ENCODE results near the gene NFE2.
A peak's percentile ranks its signal among the peaks of the same experiment; 100 is the strongest.
"Not testable (repeated sequence)": the region's sequence is repeated elsewhere in the genome, so short reads cannot be mapped to it uniquely, and the experiment has no call there.

Gene NFE2

DNA sequence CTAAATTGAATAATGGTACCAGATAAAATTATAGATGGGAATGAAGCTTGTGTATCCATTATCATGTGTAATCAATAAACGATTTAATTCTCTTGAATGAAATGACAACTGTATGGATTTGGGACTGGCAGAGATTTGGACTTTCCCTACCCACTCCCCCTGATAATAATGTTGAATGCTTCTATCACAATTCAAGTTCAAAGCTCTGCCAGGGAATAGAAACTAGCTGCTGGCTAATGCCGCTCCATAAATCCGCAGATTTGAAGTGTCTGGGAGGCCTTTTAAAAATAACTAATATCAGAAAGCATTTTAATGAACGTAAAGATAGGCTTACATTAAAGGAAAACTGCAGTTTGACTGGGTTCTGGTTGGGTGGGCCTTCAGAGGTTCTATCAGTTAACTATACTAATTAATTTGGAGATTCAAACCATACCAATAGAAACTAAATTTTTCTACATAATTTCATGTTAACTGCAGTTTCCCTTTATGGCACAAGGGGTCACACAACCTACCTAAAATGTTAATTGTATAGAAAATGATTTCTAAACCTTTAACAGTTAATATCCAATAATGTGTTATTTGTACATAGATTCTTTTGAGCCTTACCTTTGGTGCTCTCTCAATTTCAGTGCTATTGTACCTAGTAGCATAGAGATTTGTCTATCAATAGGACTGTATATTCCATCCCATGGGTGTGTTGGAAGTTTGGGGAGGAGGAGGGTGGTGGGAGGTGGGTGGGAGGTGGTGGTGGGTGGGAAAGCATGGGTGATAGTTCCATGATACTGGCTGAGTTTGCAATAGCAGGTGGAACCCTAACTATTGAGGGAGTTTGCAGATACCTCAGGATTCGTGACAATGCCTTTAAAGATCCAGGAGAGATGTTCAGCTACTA is 15.4 kb downstream of the NFE2 start:
- peak in 1 of 10 donors; percentile 2 for DNase-seq
- intact Hi-C loops (cut with DNase I), result no loop called here

DNA sequence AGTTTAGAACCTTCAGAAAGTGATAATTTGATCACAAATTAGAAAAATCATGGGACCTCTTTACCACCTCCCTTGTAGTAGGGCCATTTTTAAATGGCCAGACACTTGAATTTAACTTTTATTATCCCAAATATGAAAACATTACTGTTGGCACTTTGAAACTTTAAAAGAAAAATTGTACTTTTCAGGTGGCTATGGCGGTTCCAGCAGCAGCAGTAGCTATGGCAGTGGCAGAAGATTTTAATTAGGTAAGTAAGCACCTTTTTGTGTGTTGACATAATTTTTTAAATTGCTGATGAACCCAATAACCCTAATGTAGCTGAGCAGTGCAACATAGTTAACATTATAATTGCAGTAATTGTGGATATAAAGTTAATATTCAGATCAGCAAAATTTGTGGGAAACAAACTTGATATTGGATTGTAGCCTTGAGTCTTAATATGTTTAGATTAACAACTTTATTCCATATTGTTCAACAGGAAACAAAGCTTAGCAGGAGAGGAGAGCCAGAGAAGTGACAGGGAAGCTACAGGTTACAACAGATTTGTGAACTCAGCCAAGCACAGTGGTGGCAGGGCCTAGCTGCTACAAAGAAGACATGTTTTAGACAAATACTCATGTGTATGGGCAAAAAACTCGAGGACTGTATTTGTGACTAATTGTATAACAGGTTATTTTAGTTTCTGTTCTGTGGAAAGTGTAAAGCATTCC is 16.6 kb downstream of the NFE2 start:
- not testable (repeated sequence) for DNase-seq

DNA sequence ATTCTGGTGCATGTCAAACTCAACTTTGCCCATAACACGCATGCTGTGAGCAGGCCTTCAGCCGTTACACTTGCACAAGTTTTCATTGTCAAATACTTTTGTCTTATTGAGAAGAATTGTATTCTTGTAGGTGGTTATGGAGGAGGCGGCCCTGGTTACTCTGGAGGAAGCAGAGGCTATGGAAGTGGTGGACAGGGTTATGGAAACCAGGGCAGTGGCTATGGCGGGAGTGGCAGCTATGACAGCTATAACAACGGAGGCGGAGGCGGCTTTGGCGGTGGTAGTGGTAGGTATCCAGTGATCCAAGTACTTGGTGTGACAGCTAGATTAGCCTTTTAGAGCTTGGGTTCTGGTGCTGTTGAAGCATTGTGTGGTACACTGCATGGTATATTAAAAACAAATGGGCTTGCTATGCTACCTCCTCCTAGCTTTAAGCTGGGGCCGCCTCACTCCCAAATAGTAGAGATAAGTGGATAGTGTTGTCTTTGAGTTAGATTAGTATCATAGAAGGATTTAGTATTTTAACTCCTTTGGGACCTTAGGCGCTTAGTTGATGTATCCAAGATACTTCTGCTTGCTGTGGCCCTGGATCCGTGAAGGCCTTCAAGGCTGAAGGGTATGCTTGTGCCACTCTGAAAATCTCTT is 17.7 kb downstream of the NFE2 start:
- intact Hi-C loops (cut with DNase I), result no loop called here
- DNase-seq, result peak in 1 of 10 donors; percentile 49

More for the DNA sequence above, 16.6 kb downstream of the NFE2 start:
- intact Hi-C loops (cut with DNase I), result not testable (repeated sequence)

DNA sequence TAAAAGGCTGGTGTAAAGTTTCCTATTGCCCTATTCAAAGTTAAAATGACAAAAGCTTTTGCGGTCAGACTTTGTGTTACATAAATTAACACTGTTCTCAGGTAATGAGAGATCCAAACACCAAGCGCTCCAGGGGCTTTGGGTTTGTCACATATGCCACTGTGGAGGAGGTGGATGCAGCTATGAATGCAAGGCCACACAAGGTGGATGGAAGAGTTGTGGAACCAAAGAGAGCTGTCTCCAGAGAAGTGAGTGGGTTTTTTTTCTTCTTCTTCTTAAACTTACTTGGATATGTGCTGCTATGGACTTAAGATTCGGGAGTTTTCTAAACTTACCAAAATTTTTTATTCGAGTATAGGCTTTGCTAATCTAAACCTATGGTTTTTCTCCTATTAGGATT is 19.1 kb downstream of the NFE2 start:
- DNase-seq; intact Hi-C loops (cut with DNase I): not testable (repeated sequence)

DNA sequence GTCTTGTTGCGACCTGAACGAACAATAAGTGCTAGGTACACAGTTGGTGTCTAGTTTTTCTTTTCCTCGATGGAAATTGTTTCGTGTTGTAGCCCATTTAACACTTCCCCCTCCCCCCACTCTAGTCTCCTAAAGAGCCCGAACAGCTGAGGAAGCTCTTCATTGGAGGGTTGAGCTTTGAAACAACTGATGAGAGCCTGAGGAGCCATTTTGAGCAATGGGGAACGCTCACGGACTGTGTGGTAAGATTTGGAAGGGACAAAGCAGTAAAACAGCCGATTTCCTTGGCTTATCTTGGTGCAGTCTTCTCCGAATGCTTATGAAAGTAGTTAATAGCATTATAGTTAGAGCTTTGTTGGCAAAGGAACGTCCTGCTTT is 19.6 kb downstream of the NFE2 start:
- DNase-seq; intact Hi-C loops (cut with DNase I): not testable (repeated sequence)

DNA sequence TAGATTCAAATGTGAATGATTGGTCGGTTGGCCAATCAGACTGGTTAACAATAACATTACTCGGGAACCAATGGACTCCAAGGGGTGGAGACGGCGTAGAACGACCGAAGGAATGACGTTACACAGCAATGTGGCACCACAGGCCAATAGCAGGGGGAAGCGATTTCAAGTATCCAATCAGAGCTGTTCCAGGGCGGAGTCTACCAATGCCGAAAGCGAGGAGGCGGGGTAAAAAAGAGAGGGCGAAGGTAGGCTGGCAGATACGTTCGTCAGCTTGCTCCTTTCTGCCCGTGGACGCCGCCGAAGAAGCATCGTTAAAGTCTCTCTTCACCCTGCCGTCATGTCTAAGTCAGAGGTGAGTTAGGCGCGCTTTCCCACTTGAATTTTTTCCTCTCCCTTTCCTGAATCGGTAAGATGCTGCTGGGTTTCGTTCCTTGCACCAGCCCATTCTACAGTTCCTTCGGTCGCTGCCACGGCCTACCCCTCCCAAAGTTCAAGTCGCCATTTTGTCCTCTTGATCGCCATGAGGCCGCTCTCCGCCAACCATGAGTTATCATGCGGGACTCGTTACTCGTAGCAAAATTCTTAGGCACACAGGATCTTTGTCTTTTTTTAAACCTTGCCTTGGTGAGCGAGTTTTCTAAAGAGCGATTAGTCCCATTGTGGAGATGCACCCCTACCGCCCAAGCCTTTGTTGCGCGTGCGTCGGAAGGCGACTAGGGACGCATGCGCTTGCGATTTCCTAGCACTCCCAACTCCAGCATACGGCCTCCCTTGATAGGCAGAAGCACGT is 20.2 kb downstream of the NFE2 start, which contains the start of gene HNRNPA1:
HNRNPA1 (plus strand) TSS at position 259 of the 793 bp plus-strand sequence; CDS start at position 341, 82 bp downstream.
- DNase-seq, result peak; percentile 92 to 99 (median 96)
- intact Hi-C loops (cut with DNase I), result no loop called here

DNA sequence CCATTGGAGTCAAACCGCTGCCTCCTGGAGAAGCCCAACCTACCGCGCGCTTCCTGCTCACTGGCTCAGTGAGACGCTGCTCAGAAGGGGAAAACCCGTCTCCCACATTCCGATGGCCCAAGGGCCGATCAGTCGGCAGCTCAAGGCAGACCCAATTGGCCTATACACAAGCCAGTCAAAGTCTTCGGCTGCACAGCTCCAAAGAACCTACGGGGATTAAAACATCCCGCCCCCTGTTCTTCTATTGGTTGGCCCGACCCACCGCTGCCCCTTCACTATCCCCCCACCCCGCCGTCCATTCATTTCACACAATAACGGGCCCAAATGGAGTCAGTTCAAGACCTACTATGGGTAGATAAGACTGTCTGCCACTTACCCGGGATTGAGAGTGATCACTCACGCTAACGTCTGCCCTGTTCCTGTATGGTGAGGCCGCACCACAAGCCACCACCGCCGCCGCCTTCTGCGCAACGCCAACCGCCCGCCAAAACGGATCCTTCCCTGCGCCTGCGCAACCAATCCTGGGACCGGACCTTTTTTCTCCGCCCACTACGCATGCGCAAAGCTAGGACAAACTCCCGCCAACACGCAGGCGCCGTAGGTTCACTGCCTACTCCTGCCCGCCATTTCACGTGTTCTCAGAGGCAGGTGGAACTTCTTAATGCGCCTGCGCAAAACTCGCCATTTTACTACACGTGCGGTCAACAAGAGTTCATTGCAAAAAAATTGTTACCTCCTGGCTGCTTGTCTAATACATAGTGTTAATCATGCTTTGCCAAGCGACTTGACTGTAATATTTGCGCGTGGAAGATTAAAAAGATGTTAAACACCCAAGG is 21.0 kb downstream of the NFE2 start, which contains the start of gene CBX5:
CBX5 (minus strand) TSS at position 491 of the 836 bp plus-strand sequence. CDS start 22,472 bp downstream, outside the sequence.
- intact Hi-C loops (cut with DNase I), result no loop called here
- DNase-seq, result peak; percentile 95 to 100 (median 97)

DNA sequence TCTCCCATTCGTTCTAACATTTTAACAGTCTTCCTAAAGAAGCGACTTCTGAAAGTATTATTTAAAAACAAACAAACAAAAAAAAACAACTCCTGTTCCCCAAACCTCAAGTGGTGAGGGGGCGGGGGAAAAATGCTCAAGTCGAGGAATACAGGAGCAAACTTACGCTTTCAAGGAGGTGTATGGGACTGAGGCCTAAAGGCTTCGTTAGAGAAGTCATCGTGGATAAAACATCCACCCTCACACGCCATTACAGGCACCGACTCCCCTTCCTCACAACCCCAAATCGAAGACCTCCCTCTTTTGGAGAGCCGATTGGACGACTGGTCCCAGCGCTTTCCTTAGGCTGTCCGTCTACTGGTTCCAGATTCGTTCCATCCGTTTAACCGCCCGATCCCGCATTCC is 21.6 kb downstream of the NFE2 start:
- no peak for DNase-seq
- intact Hi-C loops (cut with DNase I), result no loop called here

DNA sequence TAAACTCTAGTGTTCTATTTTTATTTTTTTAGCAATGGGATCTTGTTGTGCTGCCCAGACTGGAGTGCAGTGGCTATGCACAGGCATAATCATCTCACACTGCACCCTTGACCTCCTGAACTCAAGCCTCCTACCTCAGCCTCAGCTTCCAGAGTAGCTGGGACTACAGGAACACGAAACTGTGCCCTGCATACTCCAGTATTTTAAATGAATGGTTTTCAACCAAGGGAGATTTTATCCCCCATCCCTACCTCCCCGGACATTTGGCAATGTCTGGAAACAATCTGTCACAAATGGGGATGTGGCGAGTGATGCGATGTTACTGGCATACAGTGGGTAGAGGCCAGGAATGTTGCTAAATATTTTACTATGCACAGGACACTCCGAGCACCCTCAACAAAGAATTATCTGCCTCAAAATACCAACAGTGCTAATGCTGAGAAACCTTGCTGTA is 23.0 kb downstream of the NFE2 start:
- intact Hi-C loops (cut with DNase I), result no loop called here
- no peak for DNase-seq

DNA sequence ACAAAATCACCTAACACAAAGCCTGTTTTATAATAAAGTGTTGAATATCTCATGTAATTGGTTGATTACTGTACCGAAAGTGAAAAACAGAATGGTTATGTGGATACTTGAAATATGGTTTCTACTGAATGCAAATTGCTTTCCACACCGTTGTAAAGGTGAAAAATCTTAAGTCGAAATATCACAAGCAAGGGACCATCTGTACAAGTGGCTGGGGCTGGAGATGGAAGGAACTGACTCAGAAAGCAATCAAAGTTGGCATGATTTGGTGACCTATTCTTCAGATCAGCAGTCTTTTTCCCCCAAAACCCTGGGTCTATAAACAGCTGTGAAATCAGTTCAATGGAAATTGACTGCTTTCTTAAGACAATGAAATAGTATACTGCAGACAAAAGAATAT is 24.4 kb downstream of the NFE2 start:
- intact Hi-C loops (cut with DNase I), result no loop called here
- DNase-seq, result no peak

DNA sequence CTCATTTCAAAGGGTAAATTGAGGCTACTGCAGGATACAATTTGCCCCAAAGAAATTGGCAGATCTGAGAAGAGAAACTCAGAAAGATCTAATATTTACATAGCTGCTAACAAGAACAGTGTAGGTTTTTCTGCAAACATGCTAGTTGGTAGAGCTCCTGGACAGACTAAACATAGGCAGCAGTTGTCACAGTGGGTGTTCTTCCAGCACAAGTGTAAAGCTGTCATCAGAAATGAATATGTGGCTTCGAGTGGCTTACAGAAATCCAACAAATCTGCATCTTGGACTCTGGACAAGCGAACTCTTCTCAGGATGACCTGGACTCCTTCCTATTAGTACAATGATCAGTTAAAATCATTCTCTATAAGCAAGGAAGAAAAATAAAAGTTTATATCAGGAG is 26.8 kb downstream of the NFE2 start:
- intact Hi-C loops (cut with DNase I), result no loop called here
- peak in 1 of 10 donors; percentile 7 for DNase-seq

DNA sequence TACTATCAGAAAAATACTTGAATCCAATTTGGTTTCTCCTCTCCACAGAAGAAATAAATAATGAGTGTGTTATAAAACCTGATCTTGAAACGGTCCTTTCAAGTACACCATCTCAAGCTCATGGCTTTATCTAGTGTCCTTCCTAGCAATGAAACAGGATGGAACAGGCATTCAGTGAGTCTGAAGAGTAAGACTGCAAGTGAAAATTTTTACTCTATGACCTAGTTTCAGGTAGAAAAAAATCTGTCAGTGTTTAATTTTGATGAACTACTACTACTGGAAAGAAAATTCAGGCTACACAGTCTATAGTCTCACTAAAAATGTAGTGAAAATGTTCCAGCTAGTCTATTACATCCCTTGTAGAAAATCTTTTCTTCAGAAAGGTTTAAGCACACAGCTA is 28.6 kb downstream of the NFE2 start:
- intact Hi-C loops (cut with DNase I), result no loop called here
- DNase-seq, result no peak

DNA sequence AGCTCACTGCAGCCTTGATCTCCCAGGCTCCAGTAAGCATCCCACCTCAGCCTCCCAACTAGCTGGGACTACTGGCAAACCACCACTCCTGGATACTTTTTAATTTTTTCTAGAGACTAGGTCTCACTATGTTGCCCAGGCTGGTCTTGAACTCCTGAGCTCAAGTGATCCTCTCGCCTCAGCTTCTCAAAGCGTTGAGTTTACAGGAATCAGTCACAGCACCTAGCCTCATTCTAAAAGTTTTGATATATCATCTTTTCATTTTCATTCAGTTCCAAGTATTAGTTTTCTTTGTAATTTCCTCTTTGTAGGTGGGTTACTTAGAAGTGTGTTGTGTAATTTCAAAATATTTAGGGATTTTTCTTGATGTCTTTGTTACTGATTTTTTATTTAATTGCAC is 30.5 kb downstream of the NFE2 start:
- no peak for DNase-seq
- intact Hi-C loops (cut with DNase I), result no loop called here

DNA sequence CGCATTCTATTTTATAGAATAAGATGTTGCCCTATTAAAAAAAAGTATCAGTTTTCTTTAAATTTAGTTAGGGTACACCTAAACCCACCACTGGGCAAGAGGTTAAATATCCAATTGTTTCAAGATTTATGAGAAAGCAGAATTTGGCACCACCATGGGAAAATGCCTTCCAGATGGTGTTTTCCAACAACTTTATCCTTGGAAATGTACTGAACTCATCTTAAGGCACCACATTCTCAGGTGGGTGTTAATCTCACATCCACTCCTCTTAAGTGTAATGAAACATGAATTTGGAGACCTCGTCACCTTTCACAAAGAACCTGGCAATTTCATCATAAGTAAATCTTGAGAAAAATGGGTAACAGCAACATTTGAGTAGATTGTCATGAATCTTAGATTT is 34.0 kb downstream of the NFE2 start:
- no peak for DNase-seq
- intact Hi-C loops (cut with DNase I), result no loop called here

DNA sequence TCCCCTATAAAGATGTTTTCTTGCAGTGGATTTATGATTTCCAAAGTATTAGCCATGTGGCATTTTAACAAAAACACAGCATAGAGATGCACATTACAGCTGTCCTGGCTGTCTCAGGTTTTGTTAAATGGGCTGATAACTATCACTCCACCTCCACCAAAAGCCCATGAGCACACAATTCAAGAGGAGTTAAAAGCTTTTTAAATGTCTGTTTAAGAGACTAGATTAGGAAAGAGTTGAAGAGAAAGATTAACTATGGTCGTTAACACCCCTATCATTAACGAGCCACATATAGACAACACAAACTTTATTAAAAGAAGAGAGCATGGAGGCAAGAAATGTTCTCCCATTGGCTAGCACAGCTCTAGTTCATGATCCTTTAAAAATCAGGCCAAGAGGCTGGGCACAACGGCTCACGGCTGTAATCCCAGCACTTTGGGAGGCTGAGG is 35.4 kb downstream of the NFE2 start:
- intact Hi-C loops (cut with DNase I), result no loop called here
- no peak for DNase-seq

DNA sequence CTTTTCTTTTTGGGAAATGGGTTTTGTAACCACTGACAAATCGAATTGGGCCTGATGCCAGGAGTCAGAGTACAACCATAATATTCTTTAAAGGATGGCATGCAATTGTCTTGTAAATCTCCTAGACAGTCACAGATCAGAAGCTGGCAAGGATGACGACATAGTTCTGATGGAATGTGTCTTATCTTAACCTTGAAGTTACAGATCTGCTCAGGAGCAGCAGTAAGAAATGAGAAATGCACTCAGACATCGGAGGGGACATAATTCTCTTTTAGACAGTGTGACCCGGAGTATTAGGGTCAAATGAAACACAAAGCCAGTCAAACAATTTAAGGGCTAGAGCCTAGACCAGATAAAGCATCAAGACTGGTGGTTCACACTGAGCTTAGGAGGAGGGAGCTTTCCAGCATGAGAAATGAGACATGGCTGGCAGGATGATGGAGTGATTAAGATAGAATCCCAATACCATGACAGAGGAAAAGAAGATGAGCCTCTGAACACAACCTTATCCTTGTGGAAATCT is 38.4 kb downstream of the NFE2 start:
- no peak for DNase-seq
- intact Hi-C loops (cut with DNase I), result no loop called here

DNA sequence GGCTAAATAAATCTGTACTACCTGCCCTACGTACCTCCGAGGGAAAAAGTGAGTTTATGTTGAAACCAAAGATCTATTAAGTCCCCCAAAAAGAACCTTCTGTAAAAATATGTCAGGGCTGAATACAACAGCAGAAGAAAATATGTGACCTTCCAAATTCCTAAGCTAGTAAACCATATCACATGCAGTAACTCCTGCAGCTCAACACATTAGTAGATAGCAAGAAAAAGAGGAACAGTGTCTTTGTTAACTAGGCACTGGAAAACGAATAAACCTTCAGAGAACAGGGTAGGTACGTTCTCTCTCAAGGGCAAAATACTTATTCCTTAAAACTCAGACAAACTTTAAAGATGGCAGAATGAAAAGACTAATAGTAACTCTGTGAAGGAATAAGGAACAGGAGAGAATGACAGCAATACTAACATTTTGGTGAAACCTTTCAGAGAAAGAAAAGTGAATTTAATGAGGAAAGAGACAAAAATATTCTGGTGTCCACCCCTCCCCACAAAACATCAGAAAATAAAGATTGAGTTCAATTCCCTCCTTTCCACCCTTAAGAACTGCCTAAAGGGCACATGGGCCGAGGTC is 38.9 kb downstream of the NFE2 start:
- intact Hi-C loops (cut with DNase I), result no loop called here

More for the DNA sequence above, 38.9 kb downstream of the NFE2 start:
- DNase-seq, result no peak

Measured in posterior cingulate gyrus (tissue), 11 donors.